ENCODE results near the gene F2R.
A peak's percentile ranks its signal among the peaks of the same experiment; 100 is the strongest.

F2R gene

GRCh38 chr5:76684756-76685519, 31.0 kb upstream of the F2R start:
- H3K4me1 Mint-ChIP-seq (ENCODE audit: low read depth), result peaks cover 4% of the 10 kb centered on the region
- H3K27ac Mint-ChIP-seq, result no peak overlapping the region
- peaks cover 52% of the 10 kb centered on the region for H3K36me3 Mint-ChIP-seq (ENCODE audit: low read depth)
- H3K27me3 Mint-ChIP-seq (ENCODE audit: low read depth), result no peaks in the 10 kb centered on the region
- H3K9me3 Mint-ChIP-seq, result no peaks in the 10 kb centered on the region
- no peak overlapping the region for H3K4me3 Mint-ChIP-seq

- Mint-ChIP-seq H3K4me1 (ENCODE audit: low read depth) (peaks cover 7% of the 10 kb centered on the region), H3K4me3 (no peak overlapping the region), H3K9me3 (no peaks in the 10 kb centered on the region), H3K27ac (no peak overlapping the region), H3K27me3 (ENCODE audit: low read depth) (no peaks in the 10 kb centered on the region), H3K36me3 (ENCODE audit: low read depth) (peaks cover 51% of the 10 kb centered on the region)
Observed at GRCh38 chr5:76685704-76686103, 30.2 kb upstream of the F2R start.

GRCh38 chr5:76688212-76688611, 27.7 kb upstream of the F2R start:
- peaks cover 52% of the 10 kb centered on the region for H3K36me3 Mint-ChIP-seq (ENCODE audit: low read depth)
- no peaks in the 10 kb centered on the region for H3K9me3 Mint-ChIP-seq
- H3K4me3 Mint-ChIP-seq, result no peak overlapping the region
- H3K27ac Mint-ChIP-seq, result no peak overlapping the region
- no peaks in the 10 kb centered on the region for H3K27me3 Mint-ChIP-seq (ENCODE audit: low read depth)
- H3K4me1 Mint-ChIP-seq (ENCODE audit: low read depth), result peaks cover 21% of the 10 kb centered on the region

- no peak overlapping the region for H3K4me3 Mint-ChIP-seq
- no peaks in the 10 kb centered on the region for H3K9me3 Mint-ChIP-seq
- H3K27me3 Mint-ChIP-seq (ENCODE audit: low read depth), result no peaks in the 10 kb centered on the region
- peaks cover 49% of the 10 kb centered on the region for H3K36me3 Mint-ChIP-seq (ENCODE audit: low read depth)
- peaks cover 21% of the 10 kb centered on the region for H3K4me1 Mint-ChIP-seq (ENCODE audit: low read depth)
- no peak overlapping the region for H3K27ac Mint-ChIP-seq
Observed at GRCh38 chr5:76688836-76689235, 27.1 kb upstream of the F2R start.

- Mint-ChIP-seq H3K36me3 (ENCODE audit: low read depth) (peaks cover 44% of the 10 kb centered on the region), H3K27me3 (ENCODE audit: low read depth) (no peaks in the 10 kb centered on the region), H3K9me3 (no peaks in the 10 kb centered on the region)
Observed at GRCh38 chr5:76689321-76690036, 26.4 kb upstream of the F2R start.

GRCh38 chr5:76690037-76690679, 25.8 kb upstream of the F2R start:
- Mint-ChIP-seq H3K27ac (no peak overlapping the region), H3K9me3 (no peaks in the 10 kb centered on the region), H3K4me1 (ENCODE audit: low read depth) (peaks cover 18% of the 10 kb centered on the region), H3K36me3 (ENCODE audit: low read depth) (peaks cover 44% of the 10 kb centered on the region), H3K27me3 (ENCODE audit: low read depth) (no peaks in the 10 kb centered on the region), H3K4me3 (no peak overlapping the region)

More at GRCh38 chr5:76689321-76690036, 26.4 kb upstream of the F2R start:
- H3K4me3 Mint-ChIP-seq, result no peak overlapping the region
- peaks cover 18% of the 10 kb centered on the region for H3K4me1 Mint-ChIP-seq (ENCODE audit: low read depth)
- H3K27ac Mint-ChIP-seq, result no peak overlapping the region

- Mint-ChIP-seq H3K4me1 (ENCODE audit: low read depth) (peaks cover 18% of the 10 kb centered on the region), H3K36me3 (ENCODE audit: low read depth) (peaks cover 43% of the 10 kb centered on the region), H3K4me3 (no peak overlapping the region), H3K27me3 (ENCODE audit: low read depth) (no peaks in the 10 kb centered on the region), H3K9me3 (no peaks in the 10 kb centered on the region), H3K27ac (no peak overlapping the region)
Observed at GRCh38 chr5:76690704-76691466, 25.0 kb upstream of the F2R start.

- peaks cover 46% of the 10 kb centered on the region for H3K36me3 Mint-ChIP-seq (ENCODE audit: low read depth)
- H3K27ac Mint-ChIP-seq, result peak overlapping the region; percentile 56
- no peaks in the 10 kb centered on the region for H3K27me3 Mint-ChIP-seq (ENCODE audit: low read depth)
- H3K9me3 Mint-ChIP-seq, result no peaks in the 10 kb centered on the region
- no peak overlapping the region for H3K4me3 Mint-ChIP-seq
- peaks cover 21% of the 10 kb centered on the region for H3K4me1 Mint-ChIP-seq (ENCODE audit: low read depth)
Observed at GRCh38 chr5:76691467-76692273, 24.3 kb upstream of the F2R start.

- H3K27ac Mint-ChIP-seq, result no peak overlapping the region
- H3K27me3 Mint-ChIP-seq (ENCODE audit: low read depth), result no peaks in the 10 kb centered on the region
- H3K36me3 Mint-ChIP-seq (ENCODE audit: low read depth), result peaks cover 42% of the 10 kb centered on the region
- no peaks in the 10 kb centered on the region for H3K9me3 Mint-ChIP-seq
- H3K4me3 Mint-ChIP-seq, result no peak overlapping the region
- H3K4me1 Mint-ChIP-seq (ENCODE audit: low read depth), result peaks cover 21% of the 10 kb centered on the region
Observed at GRCh38 chr5:76692274-76692540, 23.7 kb upstream of the F2R start.

- Mint-ChIP-seq H3K27me3 (ENCODE audit: low read depth) (no peaks in the 10 kb centered on the region), H3K4me1 (ENCODE audit: low read depth) (peaks cover 21% of the 10 kb centered on the region), H3K27ac (no peak overlapping the region), H3K4me3 (no peak overlapping the region), H3K36me3 (ENCODE audit: low read depth) (peaks cover 43% of the 10 kb centered on the region), H3K9me3 (no peaks in the 10 kb centered on the region)
Observed at GRCh38 chr5:76692651-76693050, 23.3 kb upstream of the F2R start.

- Mint-ChIP-seq H3K36me3 (ENCODE audit: low read depth) (peaks cover 42% of the 10 kb centered on the region), H3K4me1 (ENCODE audit: low read depth) (peaks cover 21% of the 10 kb centered on the region), H3K4me3 (no peak overlapping the region), H3K9me3 (no peaks in the 10 kb centered on the region), H3K27ac (no peak overlapping the region), H3K27me3 (ENCODE audit: low read depth) (no peaks in the 10 kb centered on the region)
Observed at GRCh38 chr5:76693141-76693540, 22.8 kb upstream of the F2R start.

- no peaks in the 10 kb centered on the region for H3K27me3 Mint-ChIP-seq (ENCODE audit: low read depth)
Observed at GRCh38 chr5:76694317-76694716, 21.6 kb upstream of the F2R start.

GRCh38 chr5:76695346-76695745, 20.6 kb upstream of the F2R start:
- Mint-ChIP-seq H3K36me3 (ENCODE audit: low read depth) (peaks cover 35% of the 10 kb centered on the region), H3K9me3 (no peaks in the 10 kb centered on the region), H3K27ac (no peak overlapping the region), H3K4me3 (no peak overlapping the region), H3K27me3 (ENCODE audit: low read depth) (no peaks in the 10 kb centered on the region), H3K4me1 (ENCODE audit: low read depth) (peaks cover 18% of the 10 kb centered on the region)

More at GRCh38 chr5:76694317-76694716, 21.6 kb upstream of the F2R start:
- no peaks in the 10 kb centered on the region for H3K9me3 Mint-ChIP-seq
- H3K36me3 Mint-ChIP-seq (ENCODE audit: low read depth), result peaks cover 39% of the 10 kb centered on the region
- no peak overlapping the region for H3K27ac Mint-ChIP-seq
- peaks cover 21% of the 10 kb centered on the region for H3K4me1 Mint-ChIP-seq (ENCODE audit: low read depth)
- H3K4me3 Mint-ChIP-seq, result no peak overlapping the region

GRCh38 chr5:76696251-76696650, 19.7 kb upstream of the F2R start:
- no peaks in the 10 kb centered on the region for H3K27me3 Mint-ChIP-seq (ENCODE audit: low read depth)
- H3K9me3 Mint-ChIP-seq, result no peaks in the 10 kb centered on the region
- H3K4me1 Mint-ChIP-seq (ENCODE audit: low read depth), result peaks cover 12% of the 10 kb centered on the region
- no peak overlapping the region for H3K4me3 Mint-ChIP-seq
- peaks cover 36% of the 10 kb centered on the region for H3K36me3 Mint-ChIP-seq (ENCODE audit: low read depth)
- no peak overlapping the region for H3K27ac Mint-ChIP-seq

Data from T-helper 1 cell treated with Interleukin-12 subunit alpha and Interleukin-12 subunit beta and Interleukin-4 antibody, amounts not matched to agents 30 μg/mL and 1 μg/mL, for 36 hours (primary cell).